ENCODE results near the gene BLVRA.
"Not testable (repeated sequence)": the region's sequence is repeated elsewhere in the genome, so short reads cannot be mapped to it uniquely, and the experiment has no call there.

The BLVRA gene

DNA sequence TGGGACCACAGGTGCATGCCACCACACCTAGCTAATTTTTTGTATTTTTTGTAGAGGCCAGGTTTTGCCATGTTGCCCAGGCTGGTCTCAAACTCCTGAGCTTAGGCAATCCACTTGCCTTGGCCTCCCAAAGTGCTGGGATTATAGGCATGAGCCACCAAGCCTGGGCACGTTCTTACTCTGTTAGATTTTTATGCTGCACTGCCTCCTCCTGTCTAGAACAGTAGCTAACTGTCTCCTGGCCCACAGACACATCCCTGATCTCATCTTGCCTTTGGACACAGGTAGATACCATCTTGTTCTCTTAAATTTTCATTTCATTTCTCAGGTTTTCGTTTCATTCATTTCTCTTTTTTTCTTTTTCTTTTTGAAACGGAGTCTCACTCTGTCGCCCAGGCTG, 41.1 kb downstream of the BLVRA start:
- DNase-seq (ENCODE audit: low read depth in 2 of 3, low spot score in 2 of 3): no peak

DNA sequence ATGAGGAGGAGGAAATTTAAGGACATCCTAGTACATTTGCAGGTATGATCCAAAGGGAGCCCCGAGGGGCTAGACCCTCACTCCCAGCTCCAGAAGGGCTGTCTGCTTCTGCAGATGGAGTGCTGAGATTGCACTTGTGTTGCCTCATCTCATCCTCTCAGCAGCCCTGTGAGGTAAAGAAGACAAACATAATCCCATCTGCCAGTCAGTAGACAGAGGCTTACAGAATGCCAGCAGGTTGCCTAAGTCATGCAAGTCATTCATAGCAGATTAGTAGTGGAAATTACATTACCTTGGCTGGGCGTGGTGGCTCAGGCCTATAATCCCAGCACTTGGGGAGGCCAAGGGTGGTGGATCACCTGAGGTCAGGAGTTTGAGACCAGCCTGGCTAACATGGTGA, 45.4 kb downstream of the BLVRA start:
- DNase-seq (ENCODE audit: low read depth in 2 of 3, low spot score in 2 of 3): no peak

DNA sequence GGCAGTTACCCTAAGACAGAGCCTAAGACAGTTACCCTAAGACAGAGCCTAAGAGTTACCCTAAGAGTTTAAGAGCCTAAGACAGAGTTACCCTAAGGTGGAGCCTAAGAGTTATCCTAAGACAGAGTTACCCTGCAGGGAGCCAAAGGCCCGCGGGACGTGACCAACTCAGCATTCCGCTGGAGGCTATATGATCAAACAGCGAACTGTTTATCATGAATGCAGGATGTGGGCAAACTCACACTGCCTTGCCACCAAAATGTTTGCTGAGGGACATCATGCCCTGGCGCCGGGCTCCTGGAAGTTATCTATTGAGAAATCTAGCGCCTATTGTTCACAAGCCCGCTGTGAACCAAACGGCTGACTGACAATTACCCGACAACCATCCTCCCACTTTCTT, 49.9 kb downstream of the BLVRA start:
- DNase-seq (ENCODE audit: low read depth in 2 of 3, low spot score in 2 of 3): no peak

DNA sequence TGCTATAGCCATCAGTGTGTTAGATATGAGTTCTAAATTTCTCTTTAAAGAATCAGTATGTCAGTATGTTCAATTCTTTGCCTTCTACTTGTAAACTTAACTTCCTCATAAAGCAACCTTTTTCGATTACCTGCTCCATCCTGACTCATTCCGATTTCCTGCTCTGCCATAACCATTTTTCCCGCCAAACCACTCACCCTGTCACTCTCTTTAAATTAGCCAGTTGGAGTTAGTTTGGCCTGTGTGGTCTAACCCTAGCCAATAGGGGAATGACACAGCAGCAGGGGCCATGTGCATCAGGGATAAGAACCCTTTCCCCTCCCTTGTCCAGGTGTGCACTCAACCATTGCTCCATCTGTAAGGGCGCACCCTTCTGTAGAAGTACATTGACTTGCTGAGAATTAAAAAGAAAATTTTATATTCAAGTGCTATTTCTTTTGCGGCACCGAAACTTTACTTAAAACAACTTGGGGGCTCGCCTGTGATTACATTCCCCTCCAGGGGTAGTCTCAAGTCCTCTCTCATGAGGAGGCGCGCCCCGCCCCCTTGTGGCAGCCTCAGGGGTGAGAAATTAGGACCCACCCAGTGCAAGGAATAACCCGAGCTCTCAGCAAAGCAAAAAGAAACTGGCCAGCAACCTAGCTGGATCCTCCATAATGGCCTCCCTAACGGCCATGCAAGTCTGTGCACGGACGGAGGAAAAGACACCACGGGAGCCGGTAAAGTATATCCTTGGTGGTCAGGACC, 51.9 kb downstream of the BLVRA start:
- peak in 1 of 3 experiments; percentile 3 for DNase-seq (ENCODE audit: low read depth in 2 of 3, low spot score in 2 of 3)

DNA sequence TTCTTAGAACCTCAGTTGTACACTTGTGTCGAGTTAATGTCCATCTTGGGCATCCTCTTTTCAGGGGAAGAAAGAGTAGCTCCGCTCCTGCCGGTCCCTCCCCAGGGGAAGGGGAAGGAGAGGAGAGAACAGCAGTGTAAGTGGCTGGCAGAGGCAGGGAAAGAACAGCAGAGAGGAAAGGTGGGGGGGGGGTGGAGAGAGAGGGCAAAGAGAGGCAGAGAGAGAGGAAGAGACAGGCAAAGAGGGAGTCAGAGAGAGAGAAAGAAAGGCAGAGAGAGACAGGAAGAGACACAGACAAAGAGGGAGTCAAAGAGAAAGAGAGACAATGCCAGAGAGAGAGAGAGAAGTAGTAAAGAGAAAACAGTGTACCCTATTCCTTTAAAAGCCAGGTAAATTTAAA, 56.9 kb downstream of the BLVRA start:
- DNase-seq (ENCODE audit: low read depth in 2 of 3, low spot score in 2 of 3): no peak

DNA sequence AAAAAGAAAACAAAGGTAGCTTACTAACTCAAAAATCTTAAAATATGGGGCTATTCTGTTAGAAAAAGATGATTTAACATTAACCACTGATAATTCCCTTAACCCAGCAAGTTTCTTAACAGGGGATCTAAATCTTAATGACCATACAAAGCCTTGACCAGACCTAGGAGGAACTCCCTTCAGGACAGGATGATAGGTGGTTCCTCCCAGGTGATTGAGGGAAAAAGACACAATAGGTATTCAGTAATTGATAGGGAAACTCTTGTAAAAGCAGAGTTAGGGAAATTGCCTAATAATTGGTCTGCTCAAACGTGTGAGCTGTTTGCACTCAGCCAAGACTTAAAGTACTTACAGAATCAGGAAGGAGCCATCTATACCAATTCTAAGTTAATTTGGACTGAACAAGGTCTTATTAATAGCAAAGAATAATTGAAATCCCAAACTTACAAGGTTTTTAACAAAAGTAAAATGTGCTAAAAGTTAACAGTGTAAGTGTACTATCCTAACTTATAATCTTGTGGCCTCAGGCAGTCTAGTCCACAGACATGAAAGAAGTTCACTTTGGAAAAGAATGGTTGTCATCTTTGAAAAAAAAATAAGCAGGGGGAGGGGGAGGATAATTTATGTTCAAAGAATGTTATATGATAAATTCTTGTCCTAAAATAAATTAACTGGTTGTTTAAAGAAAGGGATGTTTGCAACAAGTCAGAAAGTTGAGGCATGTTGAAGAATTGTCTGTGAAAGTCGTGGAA, 57.7 kb downstream of the BLVRA start:
- not testable (repeated sequence) for DNase-seq (ENCODE audit: low read depth in 2 of 3, low spot score in 2 of 3)

DNA sequence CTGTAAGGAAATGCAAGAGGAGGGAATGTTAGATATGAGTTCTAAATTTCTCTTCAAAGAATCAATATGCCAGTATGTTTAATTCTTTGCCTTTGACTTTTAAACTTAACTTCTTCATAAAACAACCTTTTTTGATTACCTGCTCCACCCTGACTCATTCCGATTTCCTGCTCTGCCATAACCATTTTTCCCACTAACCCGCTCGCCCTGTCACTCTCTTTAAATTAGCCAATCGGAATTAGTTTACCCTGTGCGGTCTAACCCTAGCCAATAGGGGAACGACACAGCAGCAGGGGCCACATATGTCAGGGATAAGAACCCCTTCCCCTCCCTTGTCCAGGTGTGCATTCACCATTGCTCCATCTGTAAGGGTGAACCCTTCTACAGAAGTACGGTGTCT, 64.9 kb downstream of the BLVRA start:
- not testable (repeated sequence) for DNase-seq (ENCODE audit: low read depth in 2 of 3, low spot score in 2 of 3)

DNA sequence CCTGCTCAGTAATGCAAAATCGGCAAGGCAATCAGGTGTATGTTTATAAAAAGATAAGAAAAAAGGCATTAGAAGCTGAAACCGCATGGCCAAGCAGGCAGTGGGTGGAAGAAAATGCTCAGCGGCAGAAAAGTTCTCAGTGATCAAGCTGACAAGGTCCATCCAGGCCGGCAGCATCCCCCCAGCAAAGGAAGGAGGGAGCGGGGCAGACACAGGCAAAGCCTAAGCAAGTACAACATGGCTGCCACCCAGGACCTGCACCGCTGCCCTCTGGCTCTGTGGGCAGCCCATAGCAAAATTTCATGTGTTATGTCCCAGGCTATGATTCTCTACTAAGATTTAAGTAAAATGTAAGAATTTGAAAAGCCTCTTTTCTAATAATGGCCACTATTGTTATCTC, 65.5 kb downstream of the BLVRA start:
- DNase-seq (ENCODE audit: low read depth in 2 of 3, low spot score in 2 of 3): no peak

DNA sequence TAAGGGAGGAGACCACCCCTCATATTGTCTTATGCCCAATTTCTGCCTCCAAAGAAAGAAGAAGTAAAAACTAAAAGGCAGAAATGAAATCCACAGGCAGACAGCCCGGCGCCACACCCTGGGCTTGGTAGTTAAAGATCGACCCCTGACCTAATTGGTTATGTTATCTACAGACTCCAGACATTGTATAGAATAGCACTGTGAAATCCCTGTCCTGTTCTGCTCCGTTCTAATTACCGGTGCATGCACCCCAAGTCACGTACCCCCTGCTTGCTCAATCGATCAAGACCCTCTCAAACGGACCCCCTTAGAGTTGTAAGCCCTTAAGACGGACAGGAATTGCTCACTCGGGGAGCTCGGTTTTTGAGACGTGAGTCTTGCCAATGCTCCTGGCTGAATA, 66.0 kb downstream of the BLVRA start:
- not testable (repeated sequence) for DNase-seq (ENCODE audit: low read depth in 2 of 3, low spot score in 2 of 3)

DNA sequence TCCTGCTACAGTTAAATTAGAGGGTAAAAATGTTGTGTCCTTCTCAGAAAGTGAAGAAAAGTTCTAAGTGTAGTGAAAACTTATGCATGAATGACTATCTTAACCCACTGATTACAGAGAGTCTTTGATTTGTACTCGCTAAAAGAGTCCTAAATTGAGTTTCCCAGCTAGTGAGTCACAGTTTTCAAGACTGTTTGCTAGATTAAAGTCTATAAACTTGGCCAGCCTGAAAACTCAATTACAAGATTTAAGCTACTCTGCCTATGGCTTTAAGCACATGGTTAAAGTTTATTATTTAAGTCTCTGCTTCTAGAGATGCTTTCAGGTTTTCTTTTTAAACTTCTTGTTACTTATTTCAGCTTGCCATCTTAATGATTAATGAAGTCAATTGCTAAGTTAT, 66.5 kb downstream of the BLVRA start:
- DNase-seq (ENCODE audit: low read depth in 2 of 3, low spot score in 2 of 3): no peak

DNA sequence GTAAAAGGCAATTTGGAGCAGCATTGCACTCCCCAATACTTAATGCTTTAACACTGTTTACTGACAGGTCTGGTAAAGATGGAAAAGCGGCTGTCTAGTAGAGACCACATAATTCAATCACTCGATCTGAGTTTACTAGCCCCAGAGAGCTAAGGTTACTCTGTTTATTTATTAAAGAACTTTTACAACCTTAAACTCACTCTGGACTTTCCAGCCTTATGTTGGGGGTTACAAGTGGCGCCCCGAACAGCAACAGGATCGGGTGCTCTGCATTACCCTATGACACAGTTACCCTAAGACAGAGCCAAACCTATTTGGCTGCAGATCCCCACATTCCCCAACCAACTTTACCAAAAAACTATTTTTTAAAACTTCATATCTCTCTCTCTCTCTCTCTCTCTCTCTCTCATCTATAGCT, 66.9 kb downstream of the BLVRA start:
- no peak for DNase-seq (ENCODE audit: low read depth in 2 of 3, low spot score in 2 of 3)

DNA sequence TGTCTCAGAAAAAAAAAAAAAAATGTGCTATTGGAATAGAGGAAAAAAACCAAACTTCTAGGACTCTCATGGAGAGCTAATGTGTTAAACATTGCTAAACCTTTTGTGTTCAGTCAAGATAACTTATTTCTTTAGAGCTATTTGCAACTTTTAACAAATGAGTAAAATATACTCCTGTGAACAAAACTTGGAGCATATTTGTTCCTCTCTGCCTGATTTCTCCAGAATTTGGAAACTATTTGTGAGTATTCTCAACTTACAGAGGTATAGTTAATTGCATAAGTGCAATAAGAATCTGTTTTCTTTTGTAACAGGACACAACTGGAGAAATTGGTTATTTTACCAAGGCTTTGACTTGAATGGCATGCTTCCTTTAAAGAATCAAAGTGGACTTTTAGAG, 72.4 kb downstream of the BLVRA start:
- DNase-seq (ENCODE audit: low read depth in 2 of 3, low spot score in 2 of 3): not testable (repeated sequence)

DNA sequence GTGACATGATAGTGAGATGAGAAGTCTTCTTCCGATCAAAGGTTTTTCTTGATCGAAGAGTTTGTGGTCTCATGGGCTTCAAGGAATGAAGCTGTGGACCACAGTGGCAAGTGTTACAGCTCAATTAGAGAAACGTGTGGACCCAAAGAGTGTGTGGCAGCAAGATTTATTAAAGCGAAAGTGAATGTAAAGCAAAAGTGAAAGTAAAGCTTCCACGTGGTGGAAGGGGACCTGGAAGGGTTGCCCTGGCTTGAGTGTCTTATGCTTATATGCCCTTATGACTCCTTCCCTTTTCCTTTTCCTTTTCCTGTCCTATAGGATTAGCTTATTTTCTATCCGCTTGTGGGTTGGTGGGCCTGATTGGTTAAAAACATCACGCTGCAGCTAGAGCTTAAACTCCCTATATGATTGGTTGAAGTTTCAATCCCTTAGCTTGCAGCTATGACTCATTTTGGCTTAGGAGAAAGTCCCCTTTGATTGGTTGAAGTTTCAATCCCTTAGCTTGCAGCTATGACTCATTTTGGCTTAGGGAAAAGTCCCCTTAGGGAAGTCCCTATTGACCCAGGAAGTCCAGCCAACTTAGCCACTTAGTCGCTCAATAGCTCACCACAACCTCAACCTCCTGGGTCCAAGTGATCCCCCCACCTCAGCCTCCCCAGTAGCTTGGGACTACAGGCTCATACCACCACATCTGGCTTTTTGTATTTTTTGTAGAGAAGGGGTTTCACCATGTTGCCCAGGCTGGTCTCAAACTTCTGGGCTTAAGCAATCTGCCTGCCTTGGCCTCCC, 76.2 kb downstream of the BLVRA start:
- DNase-seq (ENCODE audit: low read depth in 2 of 3, low spot score in 2 of 3): peak in 2 of 3 experiments; percentile 6 to 14

DNA sequence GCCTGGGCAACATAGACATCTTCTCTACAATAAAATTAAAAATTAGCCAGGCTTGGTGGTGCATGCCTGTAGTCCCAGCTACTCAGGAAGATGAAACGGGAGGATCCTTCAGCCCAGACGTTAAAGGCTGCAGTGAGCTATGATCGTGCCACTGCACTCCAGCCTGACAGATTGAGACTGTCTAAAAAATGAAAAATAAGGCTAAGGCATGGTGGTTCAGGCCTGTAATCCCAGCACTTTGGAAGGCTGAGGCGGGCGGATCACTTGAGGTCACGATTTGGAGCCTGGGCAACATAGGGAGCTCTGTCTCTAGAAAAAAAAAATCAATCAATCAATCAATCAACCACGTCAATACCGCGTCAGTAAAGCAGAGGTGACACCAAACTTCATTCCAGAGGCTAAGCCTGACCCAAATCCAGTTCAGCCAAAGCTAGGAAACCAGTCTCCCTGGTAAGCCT, 79.8 kb downstream of the BLVRA start:
- DNase-seq (ENCODE audit: low read depth in 2 of 3, low spot score in 2 of 3): no peak

DNA sequence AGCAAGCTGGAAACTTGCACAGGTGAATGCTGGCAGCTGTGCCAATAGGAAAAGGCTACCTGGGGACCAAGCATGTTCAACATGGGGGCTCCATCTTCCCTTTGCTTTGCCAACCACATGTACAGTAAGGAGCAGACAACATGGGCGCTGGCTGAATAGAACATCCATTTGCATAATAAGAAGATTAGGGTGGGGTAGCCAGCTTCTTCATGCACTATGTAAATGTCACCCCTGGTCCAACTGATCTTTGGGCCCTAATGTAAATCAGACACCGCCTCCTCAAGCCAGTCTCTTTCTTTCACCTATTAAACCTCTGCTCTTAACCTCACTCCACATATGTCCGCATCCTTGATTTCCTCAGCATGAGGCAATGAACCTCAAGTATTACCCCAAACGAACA, 84.8 kb downstream of the BLVRA start:
- no peak for DNase-seq (ENCODE audit: low read depth in 2 of 3, low spot score in 2 of 3)

DNA sequence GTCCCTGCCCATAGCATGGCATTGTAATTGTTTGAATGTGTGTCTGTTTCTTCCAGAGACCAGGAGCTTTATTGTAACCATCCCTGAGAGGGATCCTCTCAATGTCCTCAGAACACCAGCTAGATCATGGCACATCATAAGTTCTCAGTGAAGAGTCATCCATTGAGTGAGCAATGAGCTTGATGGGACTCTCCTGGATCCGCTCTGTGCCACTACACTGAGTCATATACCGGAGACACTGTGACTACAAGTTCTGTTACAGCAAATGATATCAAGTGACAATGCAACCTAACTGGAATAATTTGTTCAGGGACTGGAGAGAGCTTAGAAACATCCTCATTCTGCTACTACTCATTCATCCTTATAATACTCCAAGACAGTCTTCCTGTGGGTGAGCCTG, 85.8 kb downstream of the BLVRA start:
- DNase-seq (ENCODE audit: low read depth in 2 of 3, low spot score in 2 of 3): no peak

DNA sequence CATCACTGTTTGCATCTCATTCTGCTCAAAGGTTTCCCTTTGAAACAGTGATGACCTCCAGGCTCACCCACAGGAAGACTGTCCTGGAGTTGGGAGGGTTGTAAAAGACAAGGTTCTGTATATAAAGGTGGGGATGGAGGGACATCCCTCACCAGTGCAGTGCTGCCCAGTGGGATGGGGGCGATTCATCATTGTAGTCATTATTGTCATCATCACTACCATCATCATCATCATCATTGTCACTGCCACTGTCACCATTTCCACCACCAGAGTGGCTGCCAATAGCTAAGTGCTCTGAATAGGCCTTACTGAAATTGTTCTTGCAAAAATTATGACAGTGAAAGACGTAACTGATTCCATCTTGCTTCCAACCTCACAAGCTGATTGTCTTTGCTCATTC, 86.2 kb downstream of the BLVRA start:
- no peak for DNase-seq (ENCODE audit: low read depth in 2 of 3, low spot score in 2 of 3)

DNA sequence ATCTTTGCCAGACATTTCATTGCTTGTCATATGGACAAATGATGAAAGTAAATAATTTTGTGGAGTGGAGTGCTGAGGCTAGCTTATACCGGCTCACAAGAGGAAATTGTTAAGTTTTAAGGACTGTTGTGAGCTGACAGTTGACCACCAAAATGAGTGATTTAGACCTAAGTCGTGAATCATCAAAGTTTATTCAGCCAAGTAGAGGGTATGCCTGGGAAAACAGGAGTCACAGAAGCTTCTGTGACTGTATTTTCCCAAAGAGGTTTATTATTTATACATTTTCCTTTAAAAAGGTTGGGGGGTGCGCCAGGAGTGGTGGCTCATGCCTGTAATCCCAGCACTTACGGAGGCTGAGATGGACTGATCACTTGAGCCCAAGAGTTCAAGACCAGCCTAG, 89.0 kb downstream of the BLVRA start:
- DNase-seq (ENCODE audit: low read depth in 2 of 3, low spot score in 2 of 3): no peak

DNA sequence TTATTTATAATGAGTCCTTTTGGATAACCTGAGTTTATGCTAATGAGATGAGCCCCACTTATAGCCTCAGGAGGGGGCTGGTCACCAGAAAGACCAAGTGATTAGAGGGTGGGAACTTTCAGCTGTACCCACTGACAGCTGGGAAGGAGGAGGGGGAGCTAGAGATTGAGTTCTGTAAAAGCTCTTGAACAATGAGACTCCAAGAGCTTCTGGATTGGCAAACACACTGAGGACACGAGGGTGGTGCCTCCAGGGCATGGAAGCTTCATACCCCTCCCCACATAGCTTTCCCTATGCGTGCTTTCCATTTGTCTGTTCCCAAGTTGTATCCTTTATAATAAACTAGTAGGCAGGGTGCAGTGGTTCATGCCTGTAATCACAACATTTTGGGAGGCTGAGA, 90.6 kb downstream of the BLVRA start:
- DNase-seq (ENCODE audit: low read depth in 2 of 3, low spot score in 2 of 3): no peak

DNA sequence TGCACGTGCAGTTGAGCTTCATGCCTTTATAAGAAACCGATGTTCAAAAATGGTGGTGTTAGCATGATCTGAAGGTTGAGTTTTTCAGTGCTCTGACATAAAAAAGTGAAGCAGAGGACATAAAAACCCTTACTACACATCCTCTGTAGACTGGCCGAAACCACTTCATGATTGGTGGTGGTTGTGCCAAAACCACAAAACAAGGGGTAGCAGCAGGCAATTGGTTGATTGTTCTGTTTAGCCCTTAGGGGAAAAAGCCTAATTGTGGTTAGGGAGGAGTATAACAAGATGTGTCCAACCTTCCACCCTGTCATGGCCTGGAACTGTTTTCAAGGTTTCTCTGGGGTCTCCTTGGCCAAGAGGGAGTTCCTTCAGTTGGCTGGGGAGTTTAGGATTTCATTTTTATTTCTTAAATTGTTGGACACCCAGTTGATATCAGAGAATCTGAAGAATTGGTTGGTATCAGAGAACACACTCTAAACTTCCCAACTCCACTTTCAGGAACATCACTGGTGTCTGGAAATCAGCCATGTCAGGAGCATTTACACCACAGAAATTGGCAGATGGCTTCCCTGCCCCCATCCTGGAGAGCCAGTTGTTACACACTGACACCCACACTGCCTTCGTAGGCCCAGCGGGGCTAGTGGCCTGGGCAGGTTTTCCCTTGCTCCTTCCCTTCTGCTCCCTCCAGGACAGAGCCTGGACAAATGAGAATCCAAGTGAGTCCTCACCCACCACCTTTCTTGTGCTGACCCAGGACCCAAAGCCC, 92.1 kb downstream of the BLVRA start:
- no peak for DNase-seq (ENCODE audit: low read depth in 2 of 3, low spot score in 2 of 3)

DNA sequence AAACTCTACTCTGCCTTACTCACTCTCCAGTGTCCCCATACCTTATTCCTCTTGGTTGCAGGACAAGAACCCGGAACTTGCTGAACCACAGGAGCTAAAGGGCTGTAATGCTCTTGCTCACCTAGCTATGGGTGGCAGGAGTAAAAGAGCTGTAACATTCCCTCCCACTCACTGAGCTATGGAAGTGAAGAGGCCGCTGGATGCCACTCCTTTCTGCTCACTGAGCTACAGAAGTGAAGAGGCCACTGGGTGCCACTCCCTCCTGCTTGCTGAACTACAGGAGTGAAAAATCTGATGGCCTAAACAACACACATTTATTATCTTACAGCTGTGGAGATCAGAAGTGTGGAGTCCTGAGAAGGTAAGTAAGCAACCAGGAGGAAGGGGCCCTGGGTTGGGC, 93.3 kb downstream of the BLVRA start:
- DNase-seq (ENCODE audit: low read depth in 2 of 3, low spot score in 2 of 3): no peak

Measured in activated CD8-positive, alpha-beta memory T cell treated with anti-CD3 and anti-CD28 coated beads for 48 hours (primary cell).